HepG2 (cell line): Measurements from ENCODE around the gene TTLL13. TPM values are rescaled to one million over a fixed set of nuclear protein-coding genes. Genes with fewer than 3 reads are reported as not detected.
A peak's percentile ranks its signal among the peaks of the same experiment; 100 is the strongest.

Source experiments
- AFF4 ChIP-seq: sonication (generic); formaldehyde crosslinking; IDR thresholded peaks from 2 replicates; pipeline ENCODE4 v1.4.0; 2020; ENCODE audit warnings: missing genetic modification reagents
- AGO1 ChIP-seq: fragments of 200-400 bp; formaldehyde crosslinking; IDR thresholded peaks from 2 replicates; pipeline ENCODE4 v1.6.1; 2017; ENCODE audit warnings: mild to moderate bottlenecking, low read depth, low read length, moderate library complexity; ENCODE audit not compliant: poor library complexity, severe bottlenecking
- ARID4A ChIP-seq: sonication (generic); formaldehyde crosslinking; IDR thresholded peaks from 2 replicates; pipeline ENCODE4 v1.5.0; 2020; ENCODE audit warnings: mild to moderate bottlenecking, missing genetic modification reagents, borderline replicate concordance
- CREB3 ChIP-seq: sonication (generic); formaldehyde crosslinking; IDR thresholded peaks from 2 replicates; pipeline ENCODE4 v1.5.0; 2020; ENCODE audit warnings: missing genetic modification reagents
- ETV6 ChIP-seq: sonication (generic); formaldehyde crosslinking; conservative IDR thresholded peaks from 2 replicates; pipeline ENCODE4 v1.4.0; 2020; ENCODE audit warnings: missing genetic modification reagents
- JUN ChIP-seq: sonication (generic); formaldehyde crosslinking; IDR thresholded peaks from 2 replicates; pipeline ENCODE4 v1.4.0; 2020; ENCODE audit warnings: mild to moderate bottlenecking, missing genetic modification reagents
- KLF11 ChIP-seq: IDR thresholded peaks from 2 replicates; pipeline ENCODE4 v1.6.1; 2016; ENCODE audit warnings: missing compliant biosample characterization
- KMT2B ChIP-seq: IDR thresholded peaks from 2 replicates; pipeline ENCODE4 v1.6.1; 2016; ENCODE audit warnings: missing genetic modification reagents, missing compliant biosample characterization
- MIXL1 ChIP-seq: IDR thresholded peaks from 2 replicates; pipeline ENCODE4 v1.6.1; 2016
- MLLT10 ChIP-seq: sonication (generic); formaldehyde crosslinking; IDR thresholded peaks from 2 replicates; pipeline ENCODE4 v1.4.0; 2020; ENCODE audit warnings: missing genetic modification reagents
- RBM22 ChIP-seq: fragments of 200-400 bp; formaldehyde crosslinking; optimal IDR thresholded peaks from 2 replicates; pipeline ENCODE3; 2017; ENCODE audit warnings: mild to moderate bottlenecking, low read length, moderate library complexity
- REL ChIP-seq: sonication (generic); formaldehyde crosslinking; conservative IDR thresholded peaks from 2 replicates; pipeline ENCODE4 v1.8.0; 2022; ENCODE audit warnings: mild to moderate bottlenecking, missing genetic modification reagents, moderate library complexity
- RFX3 ChIP-seq: IDR thresholded peaks from 2 replicates; pipeline ENCODE4 v1.6.1; 2016; ENCODE audit warnings: missing biosample characterization, missing genetic modification reagents
- SYNCRIP ChIP-seq: fragments of 200-400 bp; formaldehyde crosslinking; IDR thresholded peaks from 2 replicates; pipeline ENCODE4 v1.6.1; 2018; ENCODE audit warnings: mild to moderate bottlenecking, low read depth, low read length; ENCODE audit not compliant: insufficient read depth
- ZFP62 ChIP-seq: sonication (generic); formaldehyde crosslinking; IDR thresholded peaks from 2 replicates; pipeline ENCODE4 v1.4.0; 2020; ENCODE audit warnings: missing genetic modification reagents
- ZNF263 ChIP-seq: sonication (generic); formaldehyde crosslinking; IDR thresholded peaks from 2 replicates; pipeline ENCODE4 v1.4.0; 2020; ENCODE audit warnings: missing genetic modification reagents
- ZNF414 ChIP-seq: sonication (generic); formaldehyde crosslinking; IDR thresholded peaks from 2 replicates; pipeline ENCODE4 v1.5.0; 2020; ENCODE audit warnings: missing genetic modification reagents
- ZNF558 ChIP-seq: sonication (generic); formaldehyde crosslinking; IDR thresholded peaks from 2 replicates; pipeline ENCODE4 v1.9.0; 2022; ENCODE audit warnings: mild to moderate bottlenecking, missing genetic modification reagents, borderline replicate concordance
- ZNF691 ChIP-seq: sonication (generic); formaldehyde crosslinking; IDR thresholded peaks from 2 replicates; pipeline ENCODE4 v1.4.0; 2020; ENCODE audit warnings: missing genetic modification reagents, low read depth, mild to moderate bottlenecking, borderline replicate concordance
- ZSCAN30 ChIP-seq: sonication (generic); formaldehyde crosslinking; IDR thresholded peaks from 2 replicates; pipeline ENCODE4 v1.5.0; 2020; ENCODE audit warnings: mild to moderate bottlenecking, missing genetic modification reagents
- polyA plus RNA-seq, 8 experiments: library from polyadenylated mRNA; depleted of rRNA in 3 of 8; stranded (reverse) in 7 of 8; unstranded in 1 of 8; fragments of >200 nt; fragmentation: Illumina TruSeq in 4 of 8; extraction: Trizol in 4 of 8; gene quantifications; 2 replicates each; pipeline versions ENCODE4 v1.2.1 to v1.2.3, GENCODE V29; 2011 to 2016; ENCODE audit warnings: low read depth in 4 of 8, missing spikeins in 1 of 8, mixed read lengths in 1 of 8; ENCODE audit not compliant: insufficient read depth in 1 of 8
- total RNA-seq, 5 experiments: library from RNA; depleted of rRNA; stranded (reverse); fragments of >200 nt; fragmentation: Illumina TruSeq; extraction: Trizol; gene quantifications; 2 replicates each; pipeline ENCODE4 v1.2.3, GENCODE V29; 2016; ENCODE audit warnings: low read depth in 1 of 5

Gene TTLL13
- total and polyA plus RNA-seq, 2 of the 13 experiments (the other 11 are each of a cell fraction or from before 2014, with no cell fraction given): 0.07 to 0.29 TPM

- TF ChIP-seq AFF4 (CRISPR knock-in tag) (no peak), ZSCAN30 (no peak), ZNF263 (CRISPR knock-in tag) (no peak), RFX3 (peak; percentile 85), CREB3 (CRISPR knock-in tag) (0 out of 2 replicates have a peak, but pooled peaks have one; percentile 32), ZNF691 (CRISPR knock-in tag) (peak; percentile 49; the same call in 1 of the 2 replicates), MLLT10 (no peak), RBM22 (no peak), KLF11 (CRISPR knock-in tag) (0 out of 2 replicates have a peak, but pooled peaks have one; percentile 33), ETV6 (CRISPR knock-in tag) (no peak), AGO1 (no peak), KMT2B (CRISPR knock-in tag) (no peak), ZFP62 (no peak), ARID4A (CRISPR knock-in tag) (peak; percentile 87), ZNF414 (CRISPR knock-in tag) (no peak), JUN (no peak), REL (CRISPR knock-in tag) (no peak), ZNF558 (CRISPR knock-in tag) (no peak), MIXL1 (CRISPR knock-in tag) (0 out of 2 replicates have a peak, but pooled peaks have one; percentile 57), SYNCRIP (no peak)
These were observed at the start of gene TTLL13 (continued) for GRCh38 chr15:90249203-90249863.
